K562 (cell line): ENCODE results near the gene TCF7. TPM values are rescaled to one million over a fixed set of nuclear protein-coding genes. Genes with fewer than 3 reads are reported as not detected.

Source experiments
- ARID4B ChIP-seq: sonication (generic); formaldehyde crosslinking; IDR thresholded peaks from 2 replicates; pipeline ENCODE4 v1.8.0; 2022; ENCODE audit warnings: mild to moderate bottlenecking, missing genetic modification reagents
- BRCA1 ChIP-seq, 2 experiments: fragments of 450-650 bp in 1 of 2; sonication (generic) in 1 of 2; formaldehyde crosslinking in 1 of 2; IDR thresholded peaks; 2 replicates each; pipeline versions ENCODE4 v1.5.0 to v1.6.1; 2017 to 2020; ENCODE audit warnings: mild to moderate bottlenecking in 1 of 2, missing genetic modification reagents in 1 of 2
- CEBPG ChIP-seq, 3 experiments: fragments of 200-800 bp in 1 of 3; sonication (Bioruptor generic) in 1 of 3; sonication (generic) in 1 of 3; formaldehyde crosslinking in 1 of 3; IDR thresholded peaks in 2 of 3; conservative IDR thresholded peaks in 1 of 3; 2 replicates each; pipeline versions ENCODE4 v1.6.1 to v1.8.0; 2016 to 2022; ENCODE audit warnings: missing compliant biosample characterization in 2 of 3, missing genetic modification characterization in 2 of 3, mild to moderate bottlenecking in 1 of 3, missing genetic modification reagents in 1 of 3
- DPF2 ChIP-seq: fragments of 450-650 bp; IDR thresholded peaks from 2 replicates; pipeline ENCODE4 v1.6.1; 2016
- EP400 ChIP-seq: fragments of 450-650 bp; IDR thresholded peaks from 2 replicates; pipeline ENCODE4 v1.6.1; 2017; ENCODE audit warnings: antibody characterized with exemption, mild to moderate bottlenecking, moderate library complexity
- MAZ ChIP-seq, 2 experiments: fragments of 450-650 bp in 1 of 2; sonication (generic) in 1 of 2; formaldehyde crosslinking; IDR thresholded peaks in 1 of 2; conservative IDR thresholded peaks in 1 of 2; 2 replicates each; pipeline versions ENCODE4 v1.4.0 to v1.5.0; 2020; ENCODE audit warnings: mild to moderate bottlenecking in 1 of 2, missing genetic modification reagents in 1 of 2
- MED1 ChIP-seq: sonication (generic); formaldehyde crosslinking; IDR thresholded peaks from 2 replicates; pipeline ENCODE4 v1.8.1; 2023; ENCODE audit warnings: missing genetic modification reagents, borderline replicate concordance
- MTA3 ChIP-seq: fragments of 450-650 bp; formaldehyde crosslinking; IDR thresholded peaks from 2 replicates; pipeline ENCODE4 v1.6.1; 2017; ENCODE audit warnings: mild to moderate bottlenecking, borderline replicate concordance
- POLR2H ChIP-seq: IDR thresholded peaks from 2 replicates; pipeline ENCODE4 v1.6.1; 2016; ENCODE audit warnings: missing genetic modification characterization, low read depth, mild to moderate bottlenecking, control low read depth, missing compliant biosample characterization, moderate library complexity
- SAP30 ChIP-seq: fragments of 200-600 bp; sonication (generic); IDR thresholded peaks from 2 replicates; pipeline ENCODE4 v1.6.1; 2012; ENCODE audit warnings: borderline replicate concordance, low read depth, mild to moderate bottlenecking, moderate library complexity, low read length, control low read depth, inconsistent platforms; ENCODE audit not compliant: insufficient read depth, poor library complexity, severe bottlenecking
- SNAPC5 ChIP-seq: fragments of 250-450 bp; sonication (Bioruptor Pico); IDR thresholded peaks from 2 replicates; pipeline ENCODE4 v1.8.0; 2021; ENCODE audit warnings: moderate library complexity, mild to moderate bottlenecking, inconsistent platforms
- TAF7 ChIP-seq: fragments of 450-650 bp; IDR thresholded peaks from 2 replicates; pipeline ENCODE4 v1.6.1; 2016; ENCODE audit warnings: missing genetic modification characterization, missing compliant biosample characterization
- USF2 ChIP-seq: sonication (generic); formaldehyde crosslinking; IDR thresholded peaks from 2 replicates; pipeline ENCODE4 v1.5.0; 2020; ENCODE audit warnings: missing genetic modification reagents
- XRCC4 ChIP-seq: IDR thresholded peaks from one replicate; pipeline ENCODE4 v1.6.1; 2011; ENCODE audit not compliant: insufficient read depth, insufficient read length; ENCODE audit errors: extremely low read depth
- ZBED1 ChIP-seq: IDR thresholded peaks from 2 replicates; pipeline ENCODE4 v1.6.1; 2014
- ZNF589 ChIP-seq: fragments of 200-800 bp; sonication (Bioruptor generic); IDR thresholded peaks from 2 replicates; pipeline ENCODE4 v1.6.1; 2016; ENCODE audit warnings: low read depth, missing genetic modification characterization, missing compliant biosample characterization
- ZZZ3 ChIP-seq: fragments of 450-650 bp; IDR thresholded peaks from 2 replicates; pipeline ENCODE4 v1.6.1; 2016; ENCODE audit warnings: antibody characterized with exemption, mild to moderate bottlenecking, moderate library complexity
- polyA plus RNA-seq, 8 experiments: library from polyadenylated mRNA; depleted of rRNA in 4 of 8; stranded (reverse) in 5 of 8; unstranded in 3 of 8; fragments of >200 nt; fragmentation: Nextera tagmentation in 2 of 8; fragmentation: Illumina TruSeq in 1 of 8; extraction: Ambion mirVana in 2 of 8; extraction: Trizol in 1 of 8; gene quantifications; 2 replicates each; pipeline versions ENCODE4 v1.2.1 to v1.2.3, GENCODE V29; 2011 to 2014; ENCODE audit warnings: inconsistent platforms in 1 of 8, missing spikeins in 1 of 8
- total RNA-seq, 7 experiments: library from RNA; depleted of rRNA in 6 of 7; stranded (reverse); fragments of >200 nt in 6 of 7; fragmentation: Illumina TruSeq in 2 of 7; extraction: Trizol in 2 of 7; gene quantifications; 2 replicates each; pipeline versions ENCODE4 v1.2.1 to v1.2.3, GENCODE V29; 2011 to 2021; ENCODE audit warnings: low replicate concordance in 1 of 7

The TCF7 gene
- total and polyA plus RNA-seq, 9 of the 15 experiments (the other 6 are each of a cell fraction or from before 2014, with no cell fraction given), result 1.6 to 14.9 (median 4.2) TPM

- TF ChIP-seq MED1, result 0 out of 2 replicates have a peak, but pooled peaks have one; percentile 85
- peak; percentile 98 for TF ChIP-seq MTA3
- peak; percentile 51; the same call in 1 of the 2 replicates for TF ChIP-seq ZBED1
- TF ChIP-seq ZNF589 (CRISPR knock-in tag), result no peak
- TF ChIP-seq ARID4B (CRISPR knock-in tag), result peak; percentile 96
- peak in 1 of 2 experiments; percentile 57; a peak in 3 of 4 replicates for TF ChIP-seq MAZ (CRISPR knock-in tag; conservative IDR thresholded peaks at IDR 0.05 in 1 of 2, IDR thresholded peaks at IDR 0.05 in 1 of 2)
- peak; percentile 84 for TF ChIP-seq EP400
- TF ChIP-seq DPF2, result peak; percentile 13; the same call in 1 of the 2 replicates
- TF ChIP-seq SNAPC5 (CRISPR knock-in tag), result no peak
- no peak for TF ChIP-seq BRCA1 (IDR thresholded peaks at IDR 0.05)
- peak; percentile 93; the same call in 1 of the 2 replicates for TF ChIP-seq BRCA1 (CRISPR knock-in tag; IDR thresholded peaks at IDR 0.05)
- TF ChIP-seq TAF7 (tag), result peak; percentile 67
- no peak for TF ChIP-seq XRCC4
- TF ChIP-seq SAP30, result peak; percentile 80
- TF ChIP-seq USF2 (CRISPR knock-in tag), result peak; percentile 5; the same call in 1 of the 2 replicates
- TF ChIP-seq POLR2H, result peak; percentile 98
- TF ChIP-seq ZZZ3, result peak; percentile 87; the same call in 1 of the 2 replicates
- peak; percentile 57; the same call in 1 of the 2 replicates for TF ChIP-seq CEBPG (CRISPR knock-in tag; IDR thresholded peaks at IDR 0.05)
- no peak for TF ChIP-seq CEBPG (tag; conservative IDR thresholded peaks at IDR 0.05 in 1 of 2, IDR thresholded peaks at IDR 0.05 in 1 of 2)
Measured at GRCh38 chr5:134176511-134177368, 62.3 kb downstream of the TCF7 start, which contains the start of gene SKP1 (continued).
